H1 (cell line): ENCODE results near the gene CLDN15. TPM values are rescaled to one million over a fixed set of nuclear protein-coding genes. Genes with fewer than 3 reads are reported as not detected.

ENCODE experiments used
- CTCF ChIA-PET: fragments of 300-600 bp; sonication (Branson Sonifier 250); formaldehyde crosslinking; loops from one replicate; lab custom pipeline; 2021; ENCODE audit not compliant: partially characterized antibody; lab: Charles Lee
- POLR2A ChIA-PET: fragments of 300-600 bp; sonication (Branson Sonifier 250); formaldehyde crosslinking; loops from one replicate; lab custom pipeline; 2021; ENCODE audit warnings: inconsistent platforms; ENCODE audit not compliant: partially characterized antibody; lab: Charles Lee
- DNase-seq, 2 experiments: peaks; one replicate each; pipeline versions ENCODE4 v3.0.0 to v3.0.0-alpha.2; 2010 to 2022; ENCODE audit warnings: low spot score in 2 of 2, low read depth in 1 of 2, mixed read lengths in 1 of 2
- FAIRE-seq: peaks from 2 replicates; lab custom pipeline; 2011; peaks lifted over from hg19 to GRCh38; lab: Jason Lieb, UNC
- H2AFZ ChIP-seq: 2 replicates; pipeline ENCODE4 v1.8.1; 2012; ENCODE audit warnings: low read length, inconsistent platforms
- H2AK5ac ChIP-seq: 2 replicates; pipeline ENCODE4 v1.6.1; 2013; ENCODE audit warnings: low read depth, low read length
- H2BK120ac ChIP-seq: replicated peaks from 2 replicates; pipeline ENCODE3; 2013; ENCODE audit warnings: low read depth, low read length, inconsistent platforms
- H2BK12ac ChIP-seq: 2 replicates; pipeline ENCODE4 v1.6.1; 2013; ENCODE audit warnings: low read depth, low read length
- H2BK15ac ChIP-seq: 2 replicates; pipeline ENCODE4 v1.6.1; 2013; ENCODE audit warnings: low read length
- H2BK20ac ChIP-seq: 2 replicates; pipeline ENCODE4 v1.6.1; 2013; ENCODE audit warnings: low read length
- H2BK5ac ChIP-seq: 2 replicates; pipeline ENCODE4 v1.6.1; 2013; ENCODE audit warnings: low read depth, low read length
- H3K14ac ChIP-seq: 2 replicates; pipeline ENCODE4 v1.6.1; 2013; ENCODE audit warnings: inconsistent platforms; ENCODE audit not compliant: insufficient read length
- H3K18ac ChIP-seq: 2 replicates; pipeline ENCODE4 v1.6.1; 2013; ENCODE audit warnings: low read length; ENCODE audit errors: extremely low read depth
- H3K23ac ChIP-seq: 2 replicates; pipeline ENCODE4 v1.6.1; 2013; ENCODE audit warnings: inconsistent platforms; ENCODE audit not compliant: insufficient read length
- H3K23me2 ChIP-seq: 2 replicates; pipeline ENCODE4 v1.6.1; 2013; ENCODE audit warnings: low read depth, low read length
- H3K27ac ChIP-seq: 2 replicates; pipeline ENCODE4 v1.6.1; 2011; ENCODE audit warnings: low read depth, low read length, inconsistent platforms
- H3K27me3 ChIP-seq, 4 experiments: replicated peaks in 1 of 4; 1 replicate in 1 of 4; 2 replicates in 3 of 4; pipeline versions ENCODE4 v1.6.1 to v1.8.1; 2011 to 2013; ENCODE audit warnings: low read length in 3 of 4, mild to moderate bottlenecking in 3 of 4, inconsistent platforms in 2 of 4, mixed read lengths in 2 of 4, moderate library complexity in 1 of 4; ENCODE audit not compliant: control insufficient read depth in 3 of 4, insufficient read depth in 3 of 4; ENCODE audit errors: extremely low read depth in 1 of 4
- H3K36me3 ChIP-seq, 4 experiments: 2 replicates each; pipeline versions ENCODE4 v1.6.1 to v1.8.1; 2011 to 2013; ENCODE audit warnings: mild to moderate bottlenecking in 4 of 4, low read length in 3 of 4, moderate library complexity in 2 of 4, control low read depth in 1 of 4, inconsistent platforms in 1 of 4; ENCODE audit not compliant: insufficient read depth in 4 of 4, control insufficient read depth in 2 of 4
- H3K4ac ChIP-seq: replicated peaks from 2 replicates; pipeline ENCODE3; 2013; ENCODE audit warnings: low read length, low read depth, mixed read lengths, inconsistent platforms; ENCODE audit not compliant: insufficient read length
- H3K4me1 ChIP-seq, 4 experiments: replicated peaks in 1 of 4; 1 replicate in 1 of 4; 2 replicates in 3 of 4; pipeline versions ENCODE4 v1.6.1 to v1.8.1; 2011 to 2013; ENCODE audit warnings: low read length in 3 of 4, inconsistent platforms in 2 of 4, mixed read lengths in 1 of 4; ENCODE audit not compliant: insufficient read depth in 4 of 4, control insufficient read depth in 3 of 4
- H3K4me2 ChIP-seq, 2 experiments: 2 replicates each; pipeline versions ENCODE4 v1.6.1 to v1.8.1; 2011 to 2013; ENCODE audit warnings: low read depth in 2 of 2, low read length in 2 of 2, control low read depth in 1 of 2, inconsistent platforms in 1 of 2, mild to moderate bottlenecking in 1 of 2; ENCODE audit not compliant: insufficient read depth in 1 of 2
- H3K4me3 ChIP-seq, 4 experiments: fragments of 200-600, 300-600 bp in 1 of 4; sonication (generic), shearing (Covaris generic), sonication (Bioruptor Twin) in 1 of 4; 2 replicates each; pipeline versions ENCODE4 v1.5.1 to v1.8.1; 2011 to 2016; ENCODE audit warnings: low read length in 4 of 4, low read depth in 3 of 4, control low read depth in 2 of 4, inconsistent platforms in 2 of 4, mild to moderate bottlenecking in 2 of 4, mixed read lengths in 1 of 4, moderate library complexity in 1 of 4; ENCODE audit not compliant: insufficient read depth in 2 of 4; ENCODE audit errors: extremely low read depth in 1 of 4
- H3K56ac ChIP-seq: replicated peaks from 2 replicates; pipeline ENCODE3; 2013; ENCODE audit warnings: low read depth, mild to moderate bottlenecking, mixed read lengths, low read length, inconsistent platforms; ENCODE audit not compliant: insufficient read length
- H3K79me1 ChIP-seq: 2 replicates; pipeline ENCODE4 v1.6.1; 2013; ENCODE audit warnings: low read depth, low read length, control low read depth
- H3K79me2 ChIP-seq, 2 experiments: 2 replicates each; pipeline versions ENCODE4 v1.6.1 to v1.8.1; 2012 to 2013; ENCODE audit warnings: low read length in 2 of 2, mild to moderate bottlenecking in 2 of 2, inconsistent platforms in 1 of 2; ENCODE audit not compliant: insufficient read depth in 2 of 2, control insufficient read depth in 1 of 2
- H3K9ac ChIP-seq, 4 experiments: replicated peaks in 1 of 4; 1 replicate in 1 of 4; 2 replicates in 3 of 4; pipeline versions ENCODE4 v1.6.1 to v1.8.1; 2011 to 2013; ENCODE audit warnings: low read depth in 3 of 4, low read length in 3 of 4, control low read depth in 2 of 4, mild to moderate bottlenecking in 2 of 4, moderate library complexity in 2 of 4, inconsistent platforms in 1 of 4; ENCODE audit errors: extremely low read depth in 1 of 4
- H3K9me3 ChIP-seq, 2 experiments: 2 replicates each; pipeline versions ENCODE4 v1.6.1 to v1.8.1; 2012 to 2013; ENCODE audit warnings: mild to moderate bottlenecking in 2 of 2, moderate library complexity in 2 of 2, control low read depth in 1 of 2, inconsistent platforms in 1 of 2, low read depth in 1 of 2, low read length in 1 of 2, mixed read lengths in 1 of 2; ENCODE audit not compliant: insufficient read depth in 2 of 2
- H4K20me1 ChIP-seq, 2 experiments: replicated peaks in 1 of 2; 2 replicates each; pipeline versions ENCODE3 to v1.8.1; 2011 to 2013; ENCODE audit warnings: inconsistent platforms in 2 of 2, low read length in 2 of 2, mild to moderate bottlenecking in 1 of 2; ENCODE audit not compliant: insufficient read depth in 2 of 2, control insufficient read depth in 1 of 2
- H4K5ac ChIP-seq: 2 replicates; pipeline ENCODE4 v1.6.1; 2013; ENCODE audit warnings: low read length, low read depth, mixed read lengths, inconsistent platforms; ENCODE audit not compliant: insufficient read length
- H4K8ac ChIP-seq: 2 replicates; pipeline ENCODE4 v1.8.0; 2013; ENCODE audit warnings: mild to moderate bottlenecking, moderate library complexity, low read length, inconsistent platforms; ENCODE audit not compliant: insufficient read depth; ENCODE audit errors: extremely low read depth
- H4K91ac ChIP-seq: replicated peaks from 2 replicates; pipeline ENCODE3; 2013; ENCODE audit warnings: low read length, mixed read lengths, inconsistent platforms; ENCODE audit not compliant: insufficient read length
- BRCA1 ChIP-seq: IDR thresholded peaks from 2 replicates; pipeline ENCODE4 v1.6.1; 2012; ENCODE audit warnings: low read depth, low read length, improper control_type of control experiment
- EZH2 ChIP-seq: fragments of 200-600 bp; sonication (generic); IDR thresholded peaks from 2 replicates; pipeline ENCODE4 v1.7.1; 2012; ENCODE audit warnings: low read depth, mild to moderate bottlenecking, moderate library complexity, low read length, inconsistent platforms; ENCODE audit not compliant: severe bottlenecking
- FOSL1 ChIP-seq: IDR thresholded peaks from 2 replicates; pipeline ENCODE4 v1.6.1; 2011; ENCODE audit warnings: mild to moderate bottlenecking, low read depth, low read length, moderate library complexity; ENCODE audit not compliant: insufficient read depth
- MAFK ChIP-seq: IDR thresholded peaks from 2 replicates; pipeline ENCODE4 v1.6.1; 2012; ENCODE audit warnings: low read depth, mild to moderate bottlenecking, improper control_type of control experiment, low read length
- RAD21 ChIP-seq, 2 experiments: IDR thresholded peaks in 1 of 2; conservative IDR thresholded peaks in 1 of 2; 2 replicates each; pipeline ENCODE4 v1.6.1; 2011; ENCODE audit warnings: low read depth in 2 of 2, low read length in 2 of 2, improper control_type of control experiment in 1 of 2, inconsistent platforms in 1 of 2, mild to moderate bottlenecking in 1 of 2, moderate library complexity in 1 of 2
- TBP ChIP-seq: IDR thresholded peaks from 2 replicates; pipeline ENCODE4 v1.6.1; 2011; ENCODE audit warnings: low read depth, low read length, improper control_type of control experiment
- WGBS, 2 experiments: shearing (Covaris generic) in 1 of 2; methylation state at CpG; one replicate each; pipeline versions ENCODE4 v1.1.6 to v1.1.7; 2013 to 2015; ENCODE audit warnings: low lambda C conversion rate in 2 of 2, mixed read lengths in 2 of 2, inconsistent platforms in 1 of 2, low coverage in 1 of 2, missing lambda C conversion rate in 1 of 2; ENCODE audit not compliant: insufficient replicate concordance in 2 of 2, insufficient coverage in 1 of 2, insufficient read length in 1 of 2; ENCODE audit errors: extremely low coverage in 1 of 2, missing lambda C conversion rate in 1 of 2; 5-methylcytosine and 5-hydroxymethylcytosine counted together
- polyA plus RNA-seq, 7 experiments: library from polyadenylated mRNA; depleted of rRNA in 3 of 7; stranded (reverse) in 5 of 7; unstranded in 2 of 7; fragments of >200 nt in 5 of 7; fragments of 200-250 nt in 2 of 7; gene quantifications; 1 replicate in 5 of 7; 2 replicates in 1 of 7; 4 replicates in 1 of 7; pipeline versions ENCODE4 v1.2.1 to v1.2.3, GENCODE V29; 2011 to 2013; ENCODE audit warnings: missing spikeins in 2 of 7, mixed read lengths in 2 of 7
- total RNA-seq: library from RNA; stranded (reverse); fragmentation: NEBNext Ultra II Directional; extraction: Animal tissue kit (Norgen Biotek cat#: 25700); gene quantifications from 2 replicates; pipeline ENCODE4 v1.2.1, GENCODE V29; 2021

Gene CLDN15
- total and polyA plus RNA-seq, 2 of the 8 experiments (the other 6 are each of a cell fraction or from before 2014, with no cell fraction given) = 5.5 to 7.6 TPM

DNA sequence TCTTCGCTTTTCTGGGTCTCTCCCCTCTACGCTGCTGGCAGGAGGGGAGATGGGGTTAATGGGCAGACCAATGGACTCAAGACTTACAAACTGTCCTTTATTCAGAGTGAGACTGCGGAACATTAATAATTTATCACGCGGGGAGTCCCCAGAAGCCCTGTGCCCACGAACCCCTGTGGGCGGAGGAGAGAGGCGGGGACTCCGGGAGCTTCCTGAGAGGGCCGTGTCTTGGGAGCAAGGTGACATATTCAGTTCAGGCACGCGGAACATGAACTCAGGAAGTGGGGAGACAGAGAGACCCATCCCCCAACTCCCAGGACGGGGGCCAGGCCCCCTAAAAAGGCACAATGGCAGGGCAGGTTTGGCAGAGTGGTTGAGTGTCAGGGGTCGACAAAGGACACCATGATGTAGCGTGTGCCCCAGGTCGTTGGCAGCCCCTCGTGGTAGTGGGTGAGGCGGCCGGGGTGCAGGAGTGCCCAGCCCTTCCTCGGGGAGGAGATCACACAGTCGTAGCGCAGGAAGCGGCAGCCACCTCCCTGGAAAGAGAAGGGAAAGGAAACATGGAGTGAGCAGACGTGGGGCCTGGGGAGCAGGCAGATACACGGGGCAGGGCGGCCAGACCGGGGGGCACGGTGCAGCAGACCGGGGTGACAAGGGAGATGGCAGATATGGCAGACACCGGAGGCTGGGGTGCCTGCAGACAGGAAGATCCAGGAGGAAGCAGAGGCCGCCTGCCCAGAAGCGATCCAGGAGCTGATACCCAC is 31.5 kb downstream of the CLDN15 start:
- ChIA-PET POLR2A (interaction anchor here (0.6 to 2.4 kb wide), 6 partner anchors 9 to 225 kb away, joined by 3 to 8 read pairs (median 6); partner anchors contain the start of genes CLDN15 and PLOD3), CTCF (interaction anchor here (0.6 to 1.8 kb wide), 5 partner anchors 14 to 231 kb away, joined by 3 to 6 read pairs (median 4); no protein-coding TSS in a partner anchor)
- DNase-seq = no peak
- Histone ChIP-seq H4K5ac (no peak overlapping the region), H3K56ac (no peak overlapping the region), H4K91ac (peak overlapping the region; percentile 27), H3K18ac (no peak overlapping the region), H2AK5ac (no peak overlapping the region), H3K4me1 (peaks cover under 1 to 8% (median 5%) of the 10 kb centered on the region in 4 experiments; a peak in 6 of 7 replicates), H3K4me3 (no peak overlapping the region), H3K27ac (no peak overlapping the region), H2BK5ac (no peak overlapping the region; the same call in 1 of the 2 replicates), H2BK120ac (no peak overlapping the region), H3K79me1 (no peaks in the 10 kb centered on the region), H3K36me3 (no peaks in the 10 kb centered on the region; a peak in 1 of 8 replicates), H3K23me2 (peaks cover 8% of the 10 kb centered on the region; the same call in 1 of the 2 replicates), H3K4ac (no peak overlapping the region), H3K9ac (no peak overlapping the region), H2BK20ac (no peak overlapping the region), H2AFZ (no peak overlapping the region), H3K23ac (no peak overlapping the region), H3K4me2 (no peak overlapping the region), H2BK15ac (no peak overlapping the region), H3K79me2 (no peaks in the 10 kb centered on the region), H3K9me3 (no peaks in the 10 kb centered on the region), H3K27me3 (peaks cover 0 to 16% (median 7%) of the 10 kb centered on the region in 4 experiments; a peak in 5 of 7 replicates), H2BK12ac (no peak overlapping the region), H3K14ac (no peak overlapping the region), H4K20me1 (peaks cover 0 to 2% of the 10 kb centered on the region in 2 experiments), H4K8ac (no peak overlapping the region)
- WGBS, 2 experiments = 90% methylated on average over 30 of the region's 32 CpGs; no CpG with 5 or more reads in 1 of the 2 experiments
- FAIRE-seq = no peak
- TF ChIP-seq FOSL1 (no peak), BRCA1 (no peak), RAD21 (IDR thresholded peaks at IDR 0.05 in 1 of 2, conservative IDR thresholded peaks at IDR 0.05 in 1 of 2; ENCODE audit: low read depth in 2 of 2, low read length in 2 of 2) (no peak), TBP (no peak), MAFK (no peak), EZH2 (no peak)
